GM23338 (cell line): Measurements from ENCODE around the gene ZP3.
"Not testable (repeated sequence)": the region's sequence is repeated elsewhere in the genome, so short reads cannot be mapped to it uniquely, and the experiment has no call there.

Experiments
- CREB1 ChIP-seq: fragments of 250-450 bp; sonication (Bioruptor Pico); IDR thresholded peaks from 2 replicates; pipeline ENCODE4 v1.5.0; 2020; ENCODE audit warnings: low read depth, mild to moderate bottlenecking, moderate library complexity
- CTCF ChIP-seq, 2 experiments: fragments of 200-600 bp in 1 of 2; sonication (generic) in 1 of 2; conservative IDR thresholded peaks; 2 replicates each; pipeline versions ENCODE4 v1.5.1 to v1.6.1; 2016 to 2017; ENCODE audit warnings: antibody characterized with exemption in 2 of 2, low read depth in 2 of 2, mild to moderate bottlenecking in 2 of 2, moderate library complexity in 1 of 2
- ETS1 ChIP-seq: IDR thresholded peaks from 2 replicates; pipeline ENCODE4 v1.6.1; 2016; ENCODE audit warnings: antibody characterized with exemption
- EZH2 ChIP-seq: fragments of 200-600 bp; sonication (generic); IDR thresholded peaks from one replicate; pipeline ENCODE4 v1.8.0; 2017; ENCODE audit warnings: antibody characterized with exemption, mild to moderate bottlenecking, low read depth; ENCODE audit not compliant: unreplicated experiment
- POLR2AphosphoS5 ChIP-seq: IDR thresholded peaks from 2 replicates; pipeline ENCODE4 v1.6.1; 2016; ENCODE audit warnings: antibody characterized with exemption, low read depth
- REST ChIP-seq: IDR thresholded peaks from one replicate; pipeline ENCODE4 v1.6.1; 2018; ENCODE audit warnings: antibody characterized with exemption; ENCODE audit not compliant: unreplicated experiment
- ZNF331 ChIP-seq: fragments of 250-450 bp; sonication (Bioruptor Pico); IDR thresholded peaks from 2 replicates; pipeline ENCODE4 v1.5.0; 2020; ENCODE audit warnings: low read depth, mild to moderate bottlenecking, moderate library complexity

GRCh38 chr7:76445577-76446008, 20.8 kb downstream of the ZP3 start:
- TF ChIP-seq CTCF (conservative IDR thresholded peaks at IDR 0.05; ENCODE audit: low read depth in 2 of 2); POLR2AphosphoS5; EZH2; REST; ETS1; CREB1; ZNF331: not testable (repeated sequence)
